Measurements from ENCODE around the gene UMAD1.

Gene UMAD1

DNA sequence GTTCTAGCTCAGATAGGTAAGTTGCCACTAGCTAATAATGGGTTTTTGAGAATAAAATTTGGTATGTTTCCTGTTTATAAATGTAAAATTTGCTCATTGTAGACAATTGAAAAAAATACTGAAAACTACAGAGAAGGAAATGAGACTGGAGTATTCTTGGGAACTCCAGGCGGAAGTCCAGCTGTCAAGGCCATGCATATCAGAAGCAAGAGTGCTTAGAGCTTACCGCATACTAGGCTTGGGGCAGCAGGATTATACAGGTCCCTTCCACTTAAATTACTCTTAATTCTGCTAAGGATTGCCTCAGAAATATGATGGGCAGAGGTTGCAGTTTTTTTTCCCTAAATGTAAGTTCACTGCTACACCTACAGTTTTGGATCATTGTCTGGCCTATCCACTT, 26.6 kb downstream of the UMAD1 start:
- TF ChIP-seq GATA2 (IDR thresholded peaks at IDR 0.05; ENCODE audit: low read depth, low read length) = no peak

GRCh38 chr7:7668706-7669105, 28.2 kb downstream of the UMAD1 start:
- TF ChIP-seq GATA2 (IDR thresholded peaks at IDR 0.05; ENCODE audit: low read depth, low read length) (no peak), GATA3 (IDR thresholded peaks at IDR 0.05; ENCODE audit: low read depth, low read length) (no peak)

DNA sequence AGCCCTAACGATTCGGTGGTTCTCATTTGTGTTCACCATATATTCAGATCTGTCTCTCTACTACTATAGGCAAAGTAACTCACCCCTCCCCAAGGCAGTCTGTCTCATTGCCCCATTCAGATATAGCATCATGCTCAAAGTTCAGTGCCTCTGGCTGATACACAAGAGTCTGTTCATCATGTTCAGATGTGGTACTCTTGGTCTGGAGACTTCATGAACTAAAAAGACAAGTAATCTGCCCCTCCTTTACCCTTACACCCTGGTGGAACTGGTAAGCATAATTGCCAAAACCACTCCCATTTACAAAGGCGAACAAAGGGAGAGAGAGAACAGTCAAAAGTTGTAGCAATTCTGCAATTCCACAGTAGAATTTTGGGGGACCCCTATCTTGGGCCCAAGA, 29.9 kb downstream of the UMAD1 start:
- TF ChIP-seq GATA3 (IDR thresholded peaks at IDR 0.05; ENCODE audit: low read depth, low read length) (no peak), GATA2 (IDR thresholded peaks at IDR 0.05; ENCODE audit: low read depth, low read length) (no peak)

DNA sequence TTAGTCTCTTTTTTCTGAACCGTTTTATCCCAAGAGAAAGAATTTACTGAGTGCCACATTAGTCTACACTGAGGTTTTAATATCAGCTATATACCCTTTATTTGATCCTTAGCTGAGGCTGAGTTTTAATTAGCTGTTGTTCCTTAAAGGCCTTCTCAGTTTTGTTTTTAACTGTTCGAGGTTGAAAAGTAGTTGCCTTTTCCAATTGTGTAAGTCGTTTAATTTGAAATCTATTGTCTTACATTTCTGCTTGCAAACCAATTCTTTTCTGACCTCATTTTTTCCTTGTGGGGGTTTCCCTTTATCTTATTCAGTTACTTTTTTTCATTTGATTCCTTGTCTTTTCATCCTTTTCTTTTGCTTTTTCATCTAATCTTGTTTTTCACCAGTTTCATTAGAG, 30.8 kb downstream of the UMAD1 start:
- TF ChIP-seq GATA2 (IDR thresholded peaks at IDR 0.05; ENCODE audit: low read depth, low read length) (no peak), GATA3 (IDR thresholded peaks at IDR 0.05; ENCODE audit: low read depth, low read length) (no peak)

- no peak for TF ChIP-seq GATA2 (IDR thresholded peaks at IDR 0.05; ENCODE audit: low read depth, low read length)
- no peak for TF ChIP-seq GATA3 (IDR thresholded peaks at IDR 0.05; ENCODE audit: low read depth, low read length)
Measured at GRCh38 chr7:7672545-7673239, 32.1 kb downstream of the UMAD1 start.

DNA sequence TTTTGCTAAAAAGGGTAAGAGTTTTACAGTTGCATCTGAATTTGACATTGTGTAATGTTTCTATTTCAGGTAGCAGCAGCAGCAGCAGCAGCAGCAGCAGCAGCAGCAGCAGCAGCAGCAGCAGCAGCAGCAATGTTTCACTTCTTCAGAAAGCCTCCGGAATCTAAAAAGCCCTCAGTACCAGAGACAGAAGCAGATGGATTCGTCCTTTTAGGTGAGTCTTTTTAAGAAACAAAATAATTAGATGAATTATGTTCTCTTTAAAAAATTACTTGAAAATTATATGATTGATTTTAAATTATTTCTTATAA, 32.6 kb downstream of the UMAD1 start:
- TF ChIP-seq GATA2 (IDR thresholded peaks at IDR 0.05; ENCODE audit: low read depth, low read length) (no peak), GATA3 (IDR thresholded peaks at IDR 0.05; ENCODE audit: low read depth, low read length) (no peak)

DNA sequence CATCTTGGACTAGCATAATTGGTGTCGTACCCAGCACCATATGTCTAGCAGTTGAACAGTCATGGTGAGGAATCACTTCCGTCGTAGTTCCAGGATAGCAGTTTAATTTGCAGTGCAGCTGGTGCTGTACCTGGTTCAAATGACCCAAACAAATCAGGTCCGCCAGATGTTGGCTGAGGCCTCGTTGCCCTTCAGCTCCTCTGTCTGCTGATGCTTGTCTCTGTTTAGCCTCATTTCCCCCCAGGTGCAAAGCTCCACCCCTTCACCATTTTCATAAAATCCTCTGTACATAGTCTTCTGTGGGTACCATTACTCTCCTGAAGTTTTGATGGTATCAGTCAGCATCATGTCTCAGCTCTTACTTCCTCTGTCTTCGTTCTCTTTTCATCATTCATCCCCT, 35.1 kb downstream of the UMAD1 start:
- no peak for TF ChIP-seq GATA3 (IDR thresholded peaks at IDR 0.05; ENCODE audit: low read depth, low read length)
- no peak for TF ChIP-seq GATA2 (IDR thresholded peaks at IDR 0.05; ENCODE audit: low read depth, low read length)

DNA sequence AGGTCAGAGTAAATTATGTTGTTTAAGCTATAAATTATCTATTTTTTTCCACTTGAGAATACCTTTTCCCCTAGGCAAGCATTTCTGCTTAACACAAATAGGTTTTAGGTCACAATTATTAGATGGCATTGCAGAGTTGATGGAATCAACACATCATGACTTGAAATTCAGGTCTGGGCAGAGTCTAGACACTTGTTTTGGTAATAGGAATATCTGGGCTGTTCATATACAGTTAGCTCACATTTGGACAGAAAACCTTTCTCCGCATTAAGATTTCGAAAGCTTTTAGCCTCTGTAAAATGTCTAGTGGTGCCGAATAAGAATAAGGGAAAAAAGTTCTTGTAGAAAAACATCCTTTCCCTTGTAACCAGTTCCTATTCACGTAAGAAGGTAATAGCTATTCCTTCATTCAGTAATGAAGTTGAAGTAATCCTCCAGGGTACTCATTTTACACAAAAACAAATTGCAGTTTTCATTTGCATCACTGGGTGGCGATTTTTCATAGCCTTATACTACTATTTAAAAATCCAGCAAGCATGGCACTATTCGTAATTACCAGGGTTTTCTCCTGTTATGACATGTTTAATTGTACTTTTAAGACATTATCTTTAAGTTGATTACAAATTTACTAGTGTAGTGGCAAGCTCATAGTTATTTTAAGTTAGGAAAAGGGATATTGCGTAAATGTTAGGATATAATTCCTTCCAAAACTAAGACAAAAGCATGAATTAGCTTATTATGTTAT, 40.8 kb downstream of the UMAD1 start:
- no peak for TF ChIP-seq GATA2 (IDR thresholded peaks at IDR 0.05; ENCODE audit: low read depth, low read length)

DNA sequence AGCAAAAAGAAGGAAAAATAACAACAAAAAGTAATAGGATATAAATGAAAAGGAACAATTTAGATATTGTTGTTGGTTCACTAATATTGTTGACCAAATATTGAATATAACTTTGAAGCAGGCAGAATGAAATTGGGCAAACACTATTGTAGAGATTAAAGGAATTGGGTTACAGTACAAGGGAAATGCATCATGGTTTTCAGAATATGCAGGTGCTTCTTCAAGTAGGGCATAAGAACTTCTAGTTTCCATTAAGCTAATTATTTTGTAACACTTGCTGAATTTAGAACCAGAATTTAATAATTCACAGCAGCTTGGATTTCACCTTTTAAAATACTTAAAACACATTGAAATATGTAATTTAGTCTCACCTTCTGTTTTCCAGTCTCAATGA, 41.4 kb downstream of the UMAD1 start:
- TF ChIP-seq GATA3 (IDR thresholded peaks at IDR 0.05; ENCODE audit: low read depth, low read length) = no peak
- TF ChIP-seq GATA2 (IDR thresholded peaks at IDR 0.05; ENCODE audit: low read depth, low read length) = no peak

- TF ChIP-seq GATA2 (IDR thresholded peaks at IDR 0.05; ENCODE audit: low read depth, low read length) (no peak), GATA3 (IDR thresholded peaks at IDR 0.05; ENCODE audit: low read depth, low read length) (no peak)
Measured at GRCh38 chr7:7682861-7683260, 42.3 kb downstream of the UMAD1 start.

GRCh38 chr7:7686811-7687508, 46.4 kb downstream of the UMAD1 start:
- no peak for TF ChIP-seq GATA3 (IDR thresholded peaks at IDR 0.05; ENCODE audit: low read depth, low read length)
- no peak for TF ChIP-seq GATA2 (IDR thresholded peaks at IDR 0.05; ENCODE audit: low read depth, low read length)

- TF ChIP-seq GATA2 (IDR thresholded peaks at IDR 0.05; ENCODE audit: low read depth, low read length) (peak; percentile 37; the same call in 1 of the 2 replicates), GATA3 (IDR thresholded peaks at IDR 0.05; ENCODE audit: low read depth, low read length) (peak; percentile 36; the same call in 1 of the 2 replicates)
Measured at GRCh38 chr7:7687800-7688199, 47.2 kb downstream of the UMAD1 start.

- TF ChIP-seq GATA2 (IDR thresholded peaks at IDR 0.05; ENCODE audit: low read depth, low read length) = no peak
- no peak for TF ChIP-seq GATA3 (IDR thresholded peaks at IDR 0.05; ENCODE audit: low read depth, low read length)
Measured at GRCh38 chr7:7688310-7688709, 47.8 kb downstream of the UMAD1 start.

GRCh38 chr7:7688956-7689355, 48.4 kb downstream of the UMAD1 start:
- no peak for TF ChIP-seq GATA3 (IDR thresholded peaks at IDR 0.05; ENCODE audit: low read depth, low read length)

DNA sequence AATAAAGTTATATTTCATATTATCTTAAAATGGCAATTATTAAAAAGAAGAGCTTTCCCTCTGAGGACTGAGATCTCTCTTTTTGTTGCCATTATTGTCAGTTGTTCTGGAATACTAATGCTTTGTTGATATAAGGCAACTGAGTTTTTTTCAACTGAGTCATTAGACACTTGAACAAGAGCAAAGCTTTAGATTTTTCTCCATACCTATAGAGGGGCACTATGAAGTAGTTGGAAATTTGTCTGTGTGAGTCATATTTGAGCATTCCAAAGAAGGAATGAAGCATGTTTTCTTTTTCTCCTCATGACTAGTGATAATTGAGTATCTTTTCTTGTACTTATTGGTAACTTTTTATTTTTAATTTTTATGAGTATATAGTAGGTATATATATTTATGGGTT, 53.3 kb downstream of the UMAD1 start:
- TF ChIP-seq GATA2 (IDR thresholded peaks at IDR 0.05; ENCODE audit: low read depth, low read length) (no peak), GATA3 (IDR thresholded peaks at IDR 0.05; ENCODE audit: low read depth, low read length) (no peak)

All from SH-SY5Y (cell line).